GM19397 (cell line): ENCODE measurements around the gene PRKAR1B.
"Not testable (repeated sequence)": the region's sequence is repeated elsewhere in the genome, so short reads cannot be mapped to it uniquely, and the experiment has no call there.

Source experiments
- ATAC-seq: cut with Tn5 transposase; IDR thresholded peaks from one replicate; pipeline ENCODE4 v1.9.1; 2021; ENCODE audit warnings: mild to moderate bottlenecking, moderate library complexity; ENCODE audit not compliant: unreplicated experiment

Gene PRKAR1B

GRCh38 chr7:651032-651728 lies 75.9 kb downstream of the PRKAR1B start:
- no peak for ATAC-seq

GRCh38 chr7:650339-651031 lies 76.6 kb downstream of the PRKAR1B start:
- ATAC-seq, result no peak

- ATAC-seq, result no peak
Observed at GRCh38 chr7:646951-647350, 80.1 kb downstream of the PRKAR1B start.

GRCh38 chr7:646487-646886 lies 80.6 kb downstream of the PRKAR1B start:
- ATAC-seq, result no peak

GRCh38 chr7:645606-646005 lies 81.5 kb downstream of the PRKAR1B start:
- ATAC-seq, result no peak

- ATAC-seq, result no peak
Observed at GRCh38 chr7:644381-645305, 82.4 kb downstream of the PRKAR1B start.

GRCh38 chr7:641966-642365 lies 85.1 kb downstream of the PRKAR1B start:
- no peak for ATAC-seq

- no peak for ATAC-seq
Observed at GRCh38 chr7:641269-641671, 85.8 kb downstream of the PRKAR1B start.

- no peak for ATAC-seq
Observed at GRCh38 chr7:638256-639011, 88.6 kb downstream of the PRKAR1B start.

GRCh38 chr7:637826-638225 lies 89.3 kb downstream of the PRKAR1B start:
- no peak for ATAC-seq

GRCh38 chr7:636396-636795 lies 90.7 kb downstream of the PRKAR1B start:
- no peak for ATAC-seq

- not testable (repeated sequence) for ATAC-seq
Observed at GRCh38 chr7:635687-636382, 91.2 kb downstream of the PRKAR1B start.

GRCh38 chr7:635227-635626 lies 91.9 kb downstream of the PRKAR1B start:
- no peak for ATAC-seq

GRCh38 chr7:633381-634018 lies 93.6 kb downstream of the PRKAR1B start:
- no peak for ATAC-seq

GRCh38 chr7:632831-633210 lies 94.3 kb downstream of the PRKAR1B start:
- ATAC-seq, result no peak

GRCh38 chr7:631964-632830 lies 94.9 kb downstream of the PRKAR1B start:
- no peak for ATAC-seq

GRCh38 chr7:631291-631711 lies 95.8 kb downstream of the PRKAR1B start:
- ATAC-seq, result no peak

GRCh38 chr7:630539-630938 lies 96.5 kb downstream of the PRKAR1B start:
- ATAC-seq, result no peak

GRCh38 chr7:630111-630511 lies 97.0 kb downstream of the PRKAR1B start:
- ATAC-seq, result no peak
